Tracheal epithelial cell (primary cell): ENCODE results near the gene ANO6. TPM values are rescaled to one million over a fixed set of nuclear protein-coding genes. Genes with fewer than 3 reads are reported as not detected.

Experiments
- total RNA-seq: library from RNA; depleted of rRNA; stranded (reverse); fragments of >200 nt; gene quantifications from 2 replicates; pipeline ENCODE4 v1.2.1, GENCODE V29; 2014

The ANO6 gene
- total RNA-seq, result 37.3 and 75.4 TPM in 2 replicates

GRCh38 chr12:45215419-45216229, at the start of gene ANO6:
Gene ANO6, plus strand, starts transcription at chr12:45216095. Its CDS starts 227 bp downstream, at chr12:45216322.

Other genes with a start within 250 kb of the ANO6 start
- gene DBX2, start 165.0 kb upstream of the ANO6 start, total RNA-seq, result not detected in 2 replicates